GM12878 (cell line): ENCODE data around the gene SLC35F6. TPM values are rescaled to one million over a fixed set of nuclear protein-coding genes. Genes with fewer than 3 reads are reported as not detected.

Experiments
- ATAC-seq: fragments of 200-7000 bp; cut with Tn5 transposase; 3 replicates; pipeline ENCODE4 v1.9.1; 2020; ENCODE audit warnings: mild to moderate bottlenecking, moderate library complexity
- BruUV-seq: library from RNA; stranded (reverse); fragments of 400-500 nt; replicated peaks from 2 replicates; lab custom pipeline; 2021; lab: Mats Ljungman, UMichigan
- CTCF ChIA-PET: fragments of 300-600 bp; sonication (Branson Sonifier 250); formaldehyde crosslinking; extraction: SDS; loops from one replicate; lab custom pipeline; 2021; ENCODE audit warnings: inconsistent platforms; lab: Yijun Ruan, JAX
- POLR2A ChIA-PET: fragments of 350-600 bp; formaldehyde crosslinking; extraction: SDS; loops from one replicate; lab custom pipeline; 2021; ENCODE audit warnings: inconsistent platforms; lab: Charles Lee
- RAD21 ChIA-PET: fragments of 300-600 bp; sonication (Branson Sonifier 250); formaldehyde crosslinking; loops from one replicate; lab custom pipeline; 2023; ENCODE audit warnings: antibody characterized with exemption; ENCODE audit not compliant: unreplicated experiment; lab: Charles Lee
- SMC1A ChIA-PET: fragments of 300-600 bp; sonication (Branson Sonifier 250); formaldehyde crosslinking; loops from one replicate; lab custom pipeline; 2023; ENCODE audit not compliant: unreplicated experiment, uncharacterized antibody; lab: Charles Lee
- DNase-seq: peaks from one replicate; pipeline ENCODE4 v3.0.0-alpha.2; 2011; ENCODE audit warnings: low read depth, low spot score
- FAIRE-seq: peaks from 3 replicates; lab custom pipeline; 2011; peaks lifted over from hg19 to GRCh38; lab: Jason Lieb, UNC
- H2AFZ ChIP-seq: 2 replicates; pipeline ENCODE4 v1.6.0; 2011; ENCODE audit warnings: low read depth, low read length, control low read depth; ENCODE audit not compliant: control insufficient read depth
- H3K27ac ChIP-seq: 2 replicates; pipeline ENCODE4 v1.5.1; 2011; ENCODE audit warnings: control low read depth; ENCODE audit not compliant: control insufficient read depth, insufficient read depth
- H3K27me3 ChIP-seq, 2 experiments: replicated peaks in 1 of 2; 2 replicates each; pipeline versions ENCODE4 v1.6.0 to v1.6.1; 2011; ENCODE audit warnings: low read length in 1 of 2; ENCODE audit not compliant: control insufficient read depth in 2 of 2, insufficient read depth in 2 of 2
- H3K36me3 ChIP-seq, 2 experiments: 2 replicates each; pipeline ENCODE4 v1.5.1; 2011; ENCODE audit warnings: low read length in 1 of 2; ENCODE audit not compliant: control insufficient read depth in 2 of 2, insufficient read depth in 2 of 2
- H3K4me1 ChIP-seq: 2 replicates; pipeline ENCODE4 v1.6.1; 2011; ENCODE audit warnings: mild to moderate bottlenecking, low read length, moderate library complexity, mixed read lengths; ENCODE audit not compliant: control insufficient read depth, insufficient read depth
- H3K4me2 ChIP-seq: 2 replicates; pipeline ENCODE4 v1.6.0; 2011; ENCODE audit warnings: control low read depth; ENCODE audit not compliant: control insufficient read depth, insufficient read depth
- H3K4me3 ChIP-seq: fragments of 200-600 bp; sonication (generic); 2 replicates; pipeline ENCODE4 v1.5.1; 2016
- H3K79me2 ChIP-seq: 2 replicates; pipeline ENCODE4 v1.6.0; 2011; ENCODE audit warnings: low read length; ENCODE audit not compliant: control insufficient read depth, insufficient read depth
- H3K9ac ChIP-seq: 2 replicates; pipeline ENCODE4 v1.8.0; 2011; ENCODE audit warnings: low read length, control low read depth, mixed read lengths; ENCODE audit not compliant: control insufficient read depth, insufficient read depth
- H3K9me3 ChIP-seq: replicated peaks from 3 replicates; pipeline ENCODE4 v1.5.1; 2011; ENCODE audit warnings: mild to moderate bottlenecking, low read length; ENCODE audit not compliant: control insufficient read depth, insufficient read depth
- H4K20me1 ChIP-seq: 2 replicates; pipeline ENCODE4 v1.6.0; 2011; ENCODE audit not compliant: control insufficient read depth, insufficient read depth
- ZNF24 ChIP-seq: fragments of 450-650 bp; IDR thresholded peaks from 2 replicates; pipeline ENCODE4 v1.6.1; 2017; ENCODE audit warnings: antibody characterized with exemption, mild to moderate bottlenecking
- WGBS: methylation state at CpG from one replicate; pipeline ENCODE4 v1.1.6; 2016; ENCODE audit warnings: low lambda C conversion rate; ENCODE audit not compliant: insufficient replicate concordance, insufficient coverage; ENCODE audit errors: missing lambda C conversion rate; 5-methylcytosine and 5-hydroxymethylcytosine counted together
- in situ Hi-C: fragments of 300-500 bp; cut with MboI; formaldehyde crosslinking; loops from 9 replicates; pipeline ENCODE4 v1.14.3; 2018; ENCODE audit warnings: mixed read lengths
- intact Hi-C: fragments of 100-400 bp; cut with micrococcal nuclease; formaldehyde crosslinking; loops from one replicate; pipeline ENCODE4 v1.14.2; 2022; ENCODE audit not compliant: unreplicated experiment
- polyA plus RNA-seq, 11 experiments: library from polyadenylated mRNA; depleted of rRNA in 4 of 11; unstranded in 6 of 11; stranded (reverse) in 5 of 11; fragments of >200 nt; fragmentation: Nextera tagmentation in 4 of 11; fragmentation: Illumina TruSeq in 1 of 11; extraction: Ambion mirVana in 4 of 11; extraction: Trizol in 1 of 11; gene quantifications; 1 replicate in 1 of 11; 2 replicates in 10 of 11; pipeline versions ENCODE4 v1.2.1 to v1.2.3, GENCODE V29; 2011 to 2016; ENCODE audit warnings: inconsistent platforms in 2 of 11, missing spikeins in 2 of 11, low read depth in 1 of 11
- total RNA-seq, 4 experiments: library from RNA; depleted of rRNA in 3 of 4; stranded (reverse); fragments of >200 nt in 3 of 4; fragmentation: Illumina TruSeq in 1 of 4; extraction: Trizol in 1 of 4; gene quantifications; 2 replicates each; pipeline versions ENCODE4 v1.2.1 to v1.2.3, GENCODE V29; 2013 to 2021
- TF ChIP-seq, protein P1 (sequence below): fragments of 450-650 bp; IDR thresholded peaks from 2 replicates; pipeline ENCODE4 v1.6.1; 2017; ENCODE audit warnings: mild to moderate bottlenecking, moderate library complexity
- TF ChIP-seq, protein P2 (sequence below), 3 experiments: IDR thresholded peaks in 2 of 3; conservative IDR thresholded peaks in 1 of 3; 2 replicates each; pipeline ENCODE4 v1.5.1; 2011; ENCODE audit warnings: low read depth in 3 of 3, low read length in 3 of 3, mild to moderate bottlenecking in 3 of 3, control low read depth in 2 of 3, moderate library complexity in 2 of 3, inconsistent platforms in 1 of 3, mixed read lengths in 1 of 3; ENCODE audit not compliant: control insufficient read depth in 2 of 3, insufficient read depth in 1 of 3; ENCODE audit errors: extremely low read depth in 1 of 3
- TF ChIP-seq, protein P3 (sequence below): fragments of 450-650 bp; conservative IDR thresholded peaks from 2 replicates; pipeline ENCODE4 v1.6.1; 2017; ENCODE audit warnings: mild to moderate bottlenecking, moderate library complexity

SLC35F6 gene
- total and polyA plus RNA-seq, 10 of the 15 experiments (the other 5 are each of a cell fraction or from before 2014, with no cell fraction given), result 4.0 to 10.5 (median 8.0) TPM

DNA sequence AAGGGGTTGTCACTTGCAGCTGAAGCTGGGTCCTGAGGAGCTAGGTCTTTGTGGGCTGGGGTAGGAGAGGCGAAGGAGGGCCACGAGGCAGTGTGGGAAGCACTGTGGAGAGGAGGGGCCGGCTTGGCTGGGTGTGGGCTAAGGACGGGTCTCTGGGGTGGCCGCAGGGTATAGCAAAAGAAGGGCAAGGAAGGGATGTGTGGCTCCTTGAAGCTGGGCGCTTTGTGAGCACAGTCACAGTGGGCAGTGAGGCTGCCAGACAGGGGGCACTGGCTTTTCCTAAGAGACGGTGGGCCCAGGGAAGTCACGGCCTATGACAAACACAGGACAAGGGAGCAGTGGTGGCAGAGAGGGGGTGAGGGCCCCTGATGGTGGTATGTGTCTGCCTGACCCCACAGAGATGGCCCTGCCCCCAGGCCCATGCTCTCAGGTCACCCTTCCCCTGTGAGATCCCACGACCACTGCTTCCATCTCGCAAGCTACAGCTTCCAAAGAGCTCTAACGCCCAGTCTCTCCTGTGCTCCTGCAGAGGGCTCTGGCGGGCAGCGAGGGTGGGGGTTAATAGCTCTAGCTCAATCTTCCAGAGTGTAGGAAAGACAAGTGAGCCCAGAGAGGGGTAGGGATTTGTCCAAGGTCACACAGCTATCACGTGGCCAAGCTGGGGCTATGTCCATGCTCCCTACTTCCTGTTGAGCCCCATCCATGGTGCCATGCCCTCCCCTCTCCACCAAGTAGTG lies 39.1 kb upstream of the SLC35F6 start (continued):
- TF ChIP-seq, protein P1, sequence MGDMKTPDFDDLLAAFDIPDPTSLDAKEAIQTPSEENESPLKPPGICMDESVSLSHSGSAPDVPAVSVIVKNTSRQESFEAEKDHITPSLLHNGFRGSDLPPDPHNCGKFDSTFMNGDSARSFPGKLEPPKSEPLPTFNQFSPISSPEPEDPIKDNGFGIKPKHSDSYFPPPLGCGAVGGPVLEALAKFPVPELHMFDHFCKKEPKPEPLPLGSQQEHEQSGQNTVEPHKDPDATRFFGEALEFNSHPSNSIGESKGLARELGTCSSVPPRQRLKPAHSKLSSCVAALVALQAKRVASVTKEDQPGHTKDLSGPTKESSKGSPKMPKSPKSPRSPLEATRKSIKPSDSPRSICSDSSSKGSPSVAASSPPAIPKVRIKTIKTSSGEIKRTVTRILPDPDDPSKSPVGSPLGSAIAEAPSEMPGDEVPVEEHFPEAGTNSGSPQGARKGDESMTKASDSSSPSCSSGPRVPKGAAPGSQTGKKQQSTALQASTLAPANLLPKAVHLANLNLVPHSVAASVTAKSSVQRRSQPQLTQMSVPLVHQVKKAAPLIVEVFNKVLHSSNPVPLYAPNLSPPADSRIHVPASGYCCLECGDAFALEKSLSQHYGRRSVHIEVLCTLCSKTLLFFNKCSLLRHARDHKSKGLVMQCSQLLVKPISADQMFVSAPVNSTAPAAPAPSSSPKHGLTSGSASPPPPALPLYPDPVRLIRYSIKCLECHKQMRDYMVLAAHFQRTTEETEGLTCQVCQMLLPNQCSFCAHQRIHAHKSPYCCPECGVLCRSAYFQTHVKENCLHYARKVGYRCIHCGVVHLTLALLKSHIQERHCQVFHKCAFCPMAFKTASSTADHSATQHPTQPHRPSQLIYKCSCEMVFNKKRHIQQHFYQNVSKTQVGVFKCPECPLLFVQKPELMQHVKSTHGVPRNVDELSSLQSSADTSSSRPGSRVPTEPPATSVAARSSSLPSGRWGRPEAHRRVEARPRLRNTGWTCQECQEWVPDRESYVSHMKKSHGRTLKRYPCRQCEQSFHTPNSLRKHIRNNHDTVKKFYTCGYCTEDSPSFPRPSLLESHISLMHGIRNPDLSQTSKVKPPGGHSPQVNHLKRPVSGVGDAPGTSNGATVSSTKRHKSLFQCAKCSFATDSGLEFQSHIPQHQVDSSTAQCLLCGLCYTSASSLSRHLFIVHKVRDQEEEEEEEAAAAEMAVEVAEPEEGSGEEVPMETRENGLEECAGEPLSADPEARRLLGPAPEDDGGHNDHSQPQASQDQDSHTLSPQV, result no peak
- no peak for TF ChIP-seq ZNF24
- TF ChIP-seq, protein P2, sequence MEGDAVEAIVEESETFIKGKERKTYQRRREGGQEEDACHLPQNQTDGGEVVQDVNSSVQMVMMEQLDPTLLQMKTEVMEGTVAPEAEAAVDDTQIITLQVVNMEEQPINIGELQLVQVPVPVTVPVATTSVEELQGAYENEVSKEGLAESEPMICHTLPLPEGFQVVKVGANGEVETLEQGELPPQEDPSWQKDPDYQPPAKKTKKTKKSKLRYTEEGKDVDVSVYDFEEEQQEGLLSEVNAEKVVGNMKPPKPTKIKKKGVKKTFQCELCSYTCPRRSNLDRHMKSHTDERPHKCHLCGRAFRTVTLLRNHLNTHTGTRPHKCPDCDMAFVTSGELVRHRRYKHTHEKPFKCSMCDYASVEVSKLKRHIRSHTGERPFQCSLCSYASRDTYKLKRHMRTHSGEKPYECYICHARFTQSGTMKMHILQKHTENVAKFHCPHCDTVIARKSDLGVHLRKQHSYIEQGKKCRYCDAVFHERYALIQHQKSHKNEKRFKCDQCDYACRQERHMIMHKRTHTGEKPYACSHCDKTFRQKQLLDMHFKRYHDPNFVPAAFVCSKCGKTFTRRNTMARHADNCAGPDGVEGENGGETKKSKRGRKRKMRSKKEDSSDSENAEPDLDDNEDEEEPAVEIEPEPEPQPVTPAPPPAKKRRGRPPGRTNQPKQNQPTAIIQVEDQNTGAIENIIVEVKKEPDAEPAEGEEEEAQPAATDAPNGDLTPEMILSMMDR (IDR thresholded peaks at IDR 0.05 in 2 of 3, conservative IDR thresholded peaks at IDR 0.05 in 1 of 3; ENCODE audit: control insufficient read depth in 2 of 3, extremely low read depth in 1 of 3, insufficient read depth in 1 of 3, low read depth in 3 of 3, low read length in 3 of 3), result no peak

DNA sequence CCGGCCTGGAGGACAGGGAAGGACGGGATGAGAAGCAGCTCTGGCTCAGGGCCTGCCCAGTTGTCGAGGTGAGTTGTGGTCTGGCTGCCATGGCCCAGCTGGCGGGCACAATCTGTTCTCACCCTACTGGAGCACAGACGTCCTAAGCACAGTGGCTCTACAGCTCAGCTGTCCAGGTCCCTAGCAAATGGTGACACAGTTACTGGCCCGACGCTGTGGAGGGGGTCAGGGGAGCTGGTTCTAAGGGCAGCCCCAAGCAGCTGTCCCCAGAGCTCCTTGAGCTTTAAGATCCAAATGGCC lies 38.6 kb upstream of the SLC35F6 start:
- 19% methylated on average over 7 of the region's 7 CpGs for WGBS

More for the DNA sequence above, 38.6 kb upstream of the SLC35F6 start:
- Histone ChIP-seq H3K4me2 (no peak overlapping the region), H3K27me3 (no peaks in the 10 kb centered on the region), H3K27ac (no peak overlapping the region), H3K79me2 (no peaks in the 10 kb centered on the region), H3K9me3 (no peaks in the 10 kb centered on the region), H3K4me1 (no peaks in the 10 kb centered on the region), H3K4me3 (no peak overlapping the region), H4K20me1 (no peaks in the 10 kb centered on the region), H3K9ac (no peak overlapping the region), H3K36me3 (no peaks in the 10 kb centered on the region), H2AFZ (no peak overlapping the region)
- BruUV-seq, result no TSS peak
- DNase-seq, result no peak
- FAIRE-seq, result no peak
- ChIA-PET RAD21 (no interaction called here), POLR2A (no interaction called here), CTCF (interaction anchor here (1.6 kb wide), 1 partner anchor 19 kb away, joined by 6 read pairs; no protein-coding TSS in a partner anchor), SMC1A (no interaction called here)
- TF ChIP-seq, protein P3, sequence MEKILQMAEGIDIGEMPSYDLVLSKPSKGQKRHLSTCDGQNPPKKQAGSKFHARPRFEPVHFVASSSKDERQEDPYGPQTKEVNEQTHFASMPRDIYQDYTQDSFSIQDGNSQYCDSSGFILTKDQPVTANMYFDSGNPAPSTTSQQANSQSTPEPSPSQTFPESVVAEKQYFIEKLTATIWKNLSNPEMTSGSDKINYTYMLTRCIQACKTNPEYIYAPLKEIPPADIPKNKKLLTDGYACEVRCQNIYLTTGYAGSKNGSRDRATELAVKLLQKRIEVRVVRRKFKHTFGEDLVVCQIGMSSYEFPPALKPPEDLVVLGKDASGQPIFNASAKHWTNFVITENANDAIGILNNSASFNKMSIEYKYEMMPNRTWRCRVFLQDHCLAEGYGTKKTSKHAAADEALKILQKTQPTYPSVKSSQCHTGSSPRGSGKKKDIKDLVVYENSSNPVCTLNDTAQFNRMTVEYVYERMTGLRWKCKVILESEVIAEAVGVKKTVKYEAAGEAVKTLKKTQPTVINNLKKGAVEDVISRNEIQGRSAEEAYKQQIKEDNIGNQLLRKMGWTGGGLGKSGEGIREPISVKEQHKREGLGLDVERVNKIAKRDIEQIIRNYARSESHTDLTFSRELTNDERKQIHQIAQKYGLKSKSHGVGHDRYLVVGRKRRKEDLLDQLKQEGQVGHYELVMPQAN, result no peak
- in situ Hi-C loops, result no loop called here
- ATAC-seq, result no peak
- intact Hi-C loops, result no loop called here
